HepG2 (cell line): ENCODE measurements around the gene TTC31. TPM values are rescaled to one million over a fixed set of nuclear protein-coding genes. Genes with fewer than 3 reads are reported as not detected.
A peak's percentile ranks its signal among the peaks of the same experiment; 100 is the strongest.

ENCODE experiments used
- ATF7-NPFF ChIP-seq: sonication (generic); formaldehyde crosslinking; IDR thresholded peaks from 2 replicates; pipeline ENCODE4 v1.8.1; 2023; ENCODE audit warnings: mild to moderate bottlenecking, low read depth, missing genetic modification reagents, moderate library complexity
- GATAD2A ChIP-seq: IDR thresholded peaks from 2 replicates; pipeline ENCODE4 v1.6.1; 2016
- MAFK ChIP-seq, 2 experiments: IDR thresholded peaks in 1 of 2; conservative IDR thresholded peaks in 1 of 2; 2 replicates each; pipeline ENCODE4 v1.6.1; 2011; ENCODE audit warnings: improper control_type of control experiment in 2 of 2, low read length in 2 of 2
- MIER3 ChIP-seq: IDR thresholded peaks from 2 replicates; pipeline ENCODE4 v1.6.1; 2016; ENCODE audit warnings: missing compliant biosample characterization, borderline replicate concordance
- MZF1 ChIP-seq: sonication (generic); formaldehyde crosslinking; IDR thresholded peaks from 2 replicates; pipeline ENCODE4 v1.8.1; 2023; ENCODE audit warnings: mild to moderate bottlenecking, missing genetic modification reagents, borderline replicate concordance
- NFE2 ChIP-seq: sonication (generic); formaldehyde crosslinking; IDR thresholded peaks from 2 replicates; pipeline ENCODE4 v1.4.0; 2020; ENCODE audit warnings: missing genetic modification reagents
- SRSF1 ChIP-seq: fragments of 200-400 bp; formaldehyde crosslinking; optimal IDR thresholded peaks from 2 replicates; pipeline ENCODE3; 2017; ENCODE audit warnings: mild to moderate bottlenecking, low read depth, low read length, moderate library complexity
- TOPORS ChIP-seq: sonication (generic); formaldehyde crosslinking; IDR thresholded peaks from 2 replicates; pipeline ENCODE4 v1.8.0; 2023; ENCODE audit warnings: mild to moderate bottlenecking, missing genetic modification reagents
- ZBTB8A ChIP-seq: sonication (generic); formaldehyde crosslinking; IDR thresholded peaks from 2 replicates; pipeline ENCODE4 v1.4.0; 2020; ENCODE audit warnings: mild to moderate bottlenecking, low read depth, missing genetic modification reagents, borderline replicate concordance
- ZNF256 ChIP-seq: sonication (generic); formaldehyde crosslinking; conservative IDR thresholded peaks from 2 replicates; pipeline ENCODE4 v1.4.0; 2020; ENCODE audit warnings: missing genetic modification reagents
- ZNF264 ChIP-seq: sonication (generic); formaldehyde crosslinking; IDR thresholded peaks from 2 replicates; pipeline ENCODE4 v1.4.0; 2020; ENCODE audit warnings: missing genetic modification reagents
- ZNF589 ChIP-seq: sonication (generic); formaldehyde crosslinking; conservative IDR thresholded peaks from 2 replicates; pipeline ENCODE4 v1.8.0; 2022; ENCODE audit warnings: mild to moderate bottlenecking, moderate library complexity, missing genetic modification reagents
- ZNF83 ChIP-seq: sonication (generic); formaldehyde crosslinking; IDR thresholded peaks from 2 replicates; pipeline ENCODE4 v1.4.0; 2020; ENCODE audit warnings: missing genetic modification reagents, mild to moderate bottlenecking, borderline replicate concordance
- polyA plus RNA-seq, 8 experiments: library from polyadenylated mRNA; depleted of rRNA in 3 of 8; stranded (reverse) in 7 of 8; unstranded in 1 of 8; fragments of >200 nt; fragmentation: Illumina TruSeq in 4 of 8; extraction: Trizol in 4 of 8; gene quantifications; 2 replicates each; pipeline versions ENCODE4 v1.2.1 to v1.2.3, GENCODE V29; 2011 to 2016; ENCODE audit warnings: low read depth in 4 of 8, missing spikeins in 1 of 8, mixed read lengths in 1 of 8; ENCODE audit not compliant: insufficient read depth in 1 of 8
- total RNA-seq, 5 experiments: library from RNA; depleted of rRNA; stranded (reverse); fragments of >200 nt; fragmentation: Illumina TruSeq; extraction: Trizol; gene quantifications; 2 replicates each; pipeline ENCODE4 v1.2.3, GENCODE V29; 2016; ENCODE audit warnings: low read depth in 1 of 5
- TF ChIP-seq, protein P1 (sequence below): sonication (generic); formaldehyde crosslinking; IDR thresholded peaks from 2 replicates; pipeline ENCODE4 v1.4.0; 2020; ENCODE audit warnings: low read depth, missing genetic modification reagents
- TF ChIP-seq, protein P2 (sequence below): sonication (generic); formaldehyde crosslinking; IDR thresholded peaks from 2 replicates; pipeline ENCODE4 v1.8.1; 2023; ENCODE audit warnings: mild to moderate bottlenecking, missing genetic modification reagents, borderline replicate concordance
- TF ChIP-seq, protein P3 (sequence below): sonication (generic); formaldehyde crosslinking; conservative IDR thresholded peaks from 2 replicates; pipeline ENCODE4 v1.8.1; 2023; ENCODE audit warnings: missing genetic modification reagents
- TF ChIP-seq, protein P4 (sequence below): sonication (generic); formaldehyde crosslinking; IDR thresholded peaks from 2 replicates; pipeline ENCODE4 v1.8.1; 2023; ENCODE audit warnings: mild to moderate bottlenecking, missing genetic modification reagents
- TF ChIP-seq, protein P5 (sequence below): sonication (generic); formaldehyde crosslinking; IDR thresholded peaks from 2 replicates; pipeline ENCODE4 v1.4.0; 2020; ENCODE audit warnings: missing genetic modification reagents
- TF ChIP-seq, protein P6 (sequence below): sonication (generic); formaldehyde crosslinking; IDR thresholded peaks from 2 replicates; pipeline ENCODE4 v1.5.0; 2020; ENCODE audit warnings: mild to moderate bottlenecking, low read depth, missing genetic modification reagents, borderline replicate concordance

Gene TTC31
- total and polyA plus RNA-seq, 2 of the 13 experiments (the other 11 are each of a cell fraction or from before 2014, with no cell fraction given), result 28.3 to 39.5 TPM

DNA sequence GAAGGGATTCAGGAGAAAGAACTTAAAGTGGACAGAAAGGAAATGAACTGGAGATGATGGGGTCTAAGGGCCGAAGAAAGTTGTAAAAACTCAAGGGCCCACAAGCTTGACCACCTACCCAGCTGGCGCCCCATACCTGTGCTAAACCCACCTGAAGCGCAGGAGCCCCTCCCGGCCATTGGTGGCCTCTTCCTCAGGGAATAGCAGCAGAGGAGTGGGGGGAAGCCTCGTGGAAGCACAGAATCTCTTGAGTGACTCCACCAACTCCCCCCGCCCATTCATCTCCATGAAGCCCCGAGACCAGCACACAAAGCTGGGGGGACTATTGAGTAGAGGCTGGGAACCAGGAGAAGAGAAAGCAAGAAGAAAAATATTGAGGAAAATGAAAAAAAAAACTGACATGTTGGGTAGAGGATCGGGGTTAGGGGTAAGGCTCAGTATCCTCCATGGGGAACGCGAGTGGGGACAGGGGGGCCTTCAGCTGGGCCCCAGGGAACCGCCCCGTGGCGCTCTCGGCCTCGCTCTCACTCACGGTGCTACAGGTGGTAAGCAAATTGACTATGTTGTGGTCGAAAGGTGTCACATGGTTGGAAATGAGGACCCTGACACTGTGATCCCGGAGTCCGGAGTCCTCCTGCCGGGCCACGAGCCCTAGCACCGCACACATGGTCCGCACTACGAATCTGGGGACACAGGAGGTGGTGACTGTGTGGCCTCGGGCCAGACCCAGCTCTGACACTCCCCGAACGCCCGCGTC lies 45.9 kb downstream of the TTC31 start (continued):
- TF ChIP-seq, protein P1, sequence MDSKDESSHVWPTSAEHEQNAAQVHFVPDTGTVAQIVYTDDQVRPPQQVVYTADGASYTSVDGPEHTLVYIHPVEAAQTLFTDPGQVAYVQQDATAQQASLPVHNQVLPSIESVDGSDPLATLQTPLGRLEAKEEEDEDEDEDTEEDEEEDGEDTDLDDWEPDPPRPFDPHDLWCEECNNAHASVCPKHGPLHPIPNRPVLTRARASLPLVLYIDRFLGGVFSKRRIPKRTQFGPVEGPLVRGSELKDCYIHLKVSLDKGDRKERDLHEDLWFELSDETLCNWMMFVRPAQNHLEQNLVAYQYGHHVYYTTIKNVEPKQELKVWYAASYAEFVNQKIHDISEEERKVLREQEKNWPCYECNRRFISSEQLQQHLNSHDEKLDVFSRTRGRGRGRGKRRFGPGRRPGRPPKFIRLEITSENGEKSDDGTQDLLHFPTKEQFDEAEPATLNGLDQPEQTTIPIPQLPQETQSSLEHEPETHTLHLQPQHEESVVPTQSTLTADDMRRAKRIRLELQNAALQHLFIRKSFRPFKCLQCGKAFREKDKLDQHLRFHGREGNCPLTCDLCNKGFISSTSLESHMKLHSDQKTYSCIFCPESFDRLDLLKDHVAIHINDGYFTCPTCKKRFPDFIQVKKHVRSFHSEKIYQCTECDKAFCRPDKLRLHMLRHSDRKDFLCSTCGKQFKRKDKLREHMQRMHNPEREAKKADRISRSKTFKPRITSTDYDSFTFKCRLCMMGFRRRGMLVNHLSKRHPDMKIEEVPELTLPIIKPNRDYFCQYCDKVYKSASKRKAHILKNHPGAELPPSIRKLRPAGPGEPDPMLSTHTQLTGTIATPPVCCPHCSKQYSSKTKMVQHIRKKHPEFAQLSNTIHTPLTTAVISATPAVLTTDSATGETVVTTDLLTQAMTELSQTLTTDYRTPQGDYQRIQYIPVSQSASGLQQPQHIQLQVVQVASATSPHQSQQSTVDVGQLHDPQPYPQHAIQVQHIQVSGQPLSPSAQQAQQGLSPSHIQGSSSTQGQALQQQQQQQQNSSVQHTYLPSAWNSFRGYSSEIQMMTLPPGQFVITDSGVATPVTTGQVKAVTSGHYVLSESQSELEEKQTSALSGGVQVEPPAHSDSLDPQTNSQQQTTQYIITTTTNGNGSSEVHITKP, result no peak
- no peak for TF ChIP-seq ZNF589
- TF ChIP-seq ATF7-NPFF (CRISPR knock-in tag), result 0 out of 2 replicates have a peak, but pooled peaks have one; percentile 34
- TF ChIP-seq, protein P2, sequence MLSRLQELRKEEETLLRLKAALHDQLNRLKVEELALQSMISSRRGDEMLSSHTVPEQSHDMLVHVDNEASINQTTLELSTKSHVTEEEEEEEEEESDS (CRISPR knock-in tag), result no peak
- TF ChIP-seq GATAD2A (CRISPR knock-in tag), result no peak
- no peak for TF ChIP-seq TOPORS (CRISPR knock-in tag)
- no peak for TF ChIP-seq ZNF256
- TF ChIP-seq, protein P3, sequence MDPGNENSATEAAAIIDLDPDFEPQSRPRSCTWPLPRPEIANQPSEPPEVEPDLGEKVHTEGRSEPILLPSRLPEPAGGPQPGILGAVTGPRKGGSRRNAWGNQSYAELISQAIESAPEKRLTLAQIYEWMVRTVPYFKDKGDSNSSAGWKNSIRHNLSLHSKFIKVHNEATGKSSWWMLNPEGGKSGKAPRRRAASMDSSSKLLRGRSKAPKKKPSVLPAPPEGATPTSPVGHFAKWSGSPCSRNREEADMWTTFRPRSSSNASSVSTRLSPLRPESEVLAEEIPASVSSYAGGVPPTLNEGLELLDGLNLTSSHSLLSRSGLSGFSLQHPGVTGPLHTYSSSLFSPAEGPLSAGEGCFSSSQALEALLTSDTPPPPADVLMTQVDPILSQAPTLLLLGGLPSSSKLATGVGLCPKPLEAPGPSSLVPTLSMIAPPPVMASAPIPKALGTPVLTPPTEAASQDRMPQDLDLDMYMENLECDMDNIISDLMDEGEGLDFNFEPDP (CRISPR knock-in tag), result 0 out of 2 replicates have a peak, but pooled peaks have one; percentile 27
- TF ChIP-seq, protein P4, sequence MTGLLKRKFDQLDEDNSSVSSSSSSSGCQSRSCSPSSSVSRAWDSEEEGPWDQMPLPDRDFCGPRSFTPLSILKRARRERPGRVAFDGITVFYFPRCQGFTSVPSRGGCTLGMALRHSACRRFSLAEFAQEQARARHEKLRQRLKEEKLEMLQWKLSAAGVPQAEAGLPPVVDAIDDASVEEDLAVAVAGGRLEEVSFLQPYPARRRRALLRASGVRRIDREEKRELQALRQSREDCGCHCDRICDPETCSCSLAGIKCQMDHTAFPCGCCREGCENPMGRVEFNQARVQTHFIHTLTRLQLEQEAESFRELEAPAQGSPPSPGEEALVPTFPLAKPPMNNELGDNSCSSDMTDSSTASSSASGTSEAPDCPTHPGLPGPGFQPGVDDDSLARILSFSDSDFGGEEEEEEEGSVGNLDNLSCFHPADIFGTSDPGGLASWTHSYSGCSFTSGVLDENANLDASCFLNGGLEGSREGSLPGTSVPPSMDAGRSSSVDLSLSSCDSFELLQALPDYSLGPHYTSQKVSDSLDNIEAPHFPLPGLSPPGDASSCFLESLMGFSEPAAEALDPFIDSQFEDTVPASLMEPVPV (CRISPR knock-in tag), result 0 out of 2 replicates have a peak, but pooled peaks have one; percentile 64
- TF ChIP-seq MIER3, result no peak
- TF ChIP-seq SRSF1, result no peak
- TF ChIP-seq, protein P5, sequence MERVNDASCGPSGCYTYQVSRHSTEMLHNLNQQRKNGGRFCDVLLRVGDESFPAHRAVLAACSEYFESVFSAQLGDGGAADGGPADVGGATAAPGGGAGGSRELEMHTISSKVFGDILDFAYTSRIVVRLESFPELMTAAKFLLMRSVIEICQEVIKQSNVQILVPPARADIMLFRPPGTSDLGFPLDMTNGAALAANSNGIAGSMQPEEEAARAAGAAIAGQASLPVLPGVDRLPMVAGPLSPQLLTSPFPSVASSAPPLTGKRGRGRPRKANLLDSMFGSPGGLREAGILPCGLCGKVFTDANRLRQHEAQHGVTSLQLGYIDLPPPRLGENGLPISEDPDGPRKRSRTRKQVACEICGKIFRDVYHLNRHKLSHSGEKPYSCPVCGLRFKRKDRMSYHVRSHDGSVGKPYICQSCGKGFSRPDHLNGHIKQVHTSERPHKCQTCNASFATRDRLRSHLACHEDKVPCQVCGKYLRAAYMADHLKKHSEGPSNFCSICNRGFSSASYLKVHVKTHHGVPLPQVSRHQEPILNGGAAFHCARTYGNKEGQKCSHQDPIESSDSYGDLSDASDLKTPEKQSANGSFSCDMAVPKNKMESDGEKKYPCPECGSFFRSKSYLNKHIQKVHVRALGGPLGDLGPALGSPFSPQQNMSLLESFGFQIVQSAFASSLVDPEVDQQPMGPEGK, result peak; percentile 37; the same call in 1 of the 2 replicates
- no peak for TF ChIP-seq ZNF264 (CRISPR knock-in tag)
- no peak for TF ChIP-seq MAFK (conservative IDR thresholded peaks at IDR 0.05 in 1 of 2, IDR thresholded peaks at IDR 0.05 in 1 of 2; ENCODE audit: low read length in 2 of 2)
- TF ChIP-seq ZBTB8A (CRISPR knock-in tag), result peak; percentile 7; the same call in 1 of the 2 replicates
- TF ChIP-seq, protein P6, sequence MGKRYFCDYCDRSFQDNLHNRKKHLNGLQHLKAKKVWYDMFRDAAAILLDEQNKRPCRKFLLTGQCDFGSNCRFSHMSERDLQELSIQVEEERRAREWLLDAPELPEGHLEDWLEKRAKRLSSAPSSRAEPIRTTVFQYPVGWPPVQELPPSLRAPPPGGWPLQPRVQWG (CRISPR knock-in tag), result no peak
- no peak for TF ChIP-seq MZF1 (CRISPR knock-in tag)
- no peak for TF ChIP-seq NFE2 (CRISPR knock-in tag)
- 0 out of 2 replicates have a peak, but pooled peaks have one; percentile 22 for TF ChIP-seq ZNF83
